ENCODE data around the gene LRRC3.

Gene LRRC3

GRCh38 chr21:44459712-44460440 is 4.6 kb downstream of the LRRC3 start:
- H3K36me3 ChIP-seq (ENCODE audit: insufficient read depth, low read length): no peaks in the 10 kb centered on the region
- H3K27me3 ChIP-seq (ENCODE audit: insufficient read depth, low read length, poor library complexity, severe bottlenecking): no peaks in the 10 kb centered on the region
- no peaks in the 10 kb centered on the region for H3K4me1 ChIP-seq (ENCODE audit: insufficient read depth, low read length, poor library complexity, severe bottlenecking)
- H3K4me3 ChIP-seq (ENCODE audit: low read length, poor library complexity, severe bottlenecking): no peak overlapping the region
- no peak overlapping the region for H3K4me2 ChIP-seq (ENCODE audit: low read depth, low read length, poor library complexity, severe bottlenecking)
- no peaks in the 10 kb centered on the region for H4K20me1 ChIP-seq (ENCODE audit: insufficient read depth, low read length, poor library complexity, severe bottlenecking)
- H3K9ac ChIP-seq (ENCODE audit: low read depth, low read length, poor library complexity, severe bottlenecking): no peak overlapping the region
- H3K79me2 ChIP-seq (ENCODE audit: insufficient read depth, low read length): no peaks in the 10 kb centered on the region
- H3F3A ChIP-seq (ENCODE audit: low read depth): no peaks in the 10 kb centered on the region
- TF ChIP-seq EZH2phosphoT487 (IDR thresholded peaks at IDR 0.05; ENCODE audit: borderline replicate concordance): no peak
- no peak for TF ChIP-seq CTCF (conservative IDR thresholded peaks at IDR 0.05; ENCODE audit: low read length)
- H3K9me3 ChIP-seq (ENCODE audit: insufficient read depth, low read depth, low read length): no peaks in the 10 kb centered on the region
- H3K9me2 ChIP-seq (replicated peaks; ENCODE audit: low read depth, low read length): no peaks in the 10 kb centered on the region
- H2AFZ ChIP-seq (ENCODE audit: low read length): no peak overlapping the region

- TF ChIP-seq EZH2phosphoT487 (IDR thresholded peaks at IDR 0.05; ENCODE audit: borderline replicate concordance) (no peak), CTCF (conservative IDR thresholded peaks at IDR 0.05; ENCODE audit: low read length) (no peak)
- no peaks in the 10 kb centered on the region for H3K9me3 ChIP-seq (ENCODE audit: insufficient read depth, low read depth, low read length)
- H3K79me2 ChIP-seq (ENCODE audit: insufficient read depth, low read length): no peaks in the 10 kb centered on the region
- H3K4me1 ChIP-seq (ENCODE audit: insufficient read depth, low read length, poor library complexity, severe bottlenecking): no peaks in the 10 kb centered on the region
- no peaks in the 10 kb centered on the region for H3K36me3 ChIP-seq (ENCODE audit: insufficient read depth, low read length)
- H3K9me2 ChIP-seq (replicated peaks; ENCODE audit: low read depth, low read length): no peaks in the 10 kb centered on the region
- H3K27me3 ChIP-seq (ENCODE audit: insufficient read depth, low read length, poor library complexity, severe bottlenecking): no peaks in the 10 kb centered on the region
- no peaks in the 10 kb centered on the region for H4K20me1 ChIP-seq (ENCODE audit: insufficient read depth, low read length, poor library complexity, severe bottlenecking)
- no peak overlapping the region for H2AFZ ChIP-seq (ENCODE audit: low read length)
- no peak overlapping the region for H3K4me2 ChIP-seq (ENCODE audit: low read depth, low read length, poor library complexity, severe bottlenecking)
- H3K9ac ChIP-seq (ENCODE audit: low read depth, low read length, poor library complexity, severe bottlenecking): no peak overlapping the region
- no peaks in the 10 kb centered on the region for H3F3A ChIP-seq (ENCODE audit: low read depth)
- H3K4me3 ChIP-seq (ENCODE audit: low read length, poor library complexity, severe bottlenecking): no peak overlapping the region
Observed at GRCh38 chr21:44460441-44460755, 5.1 kb downstream of the LRRC3 start.

GRCh38 chr21:44461005-44461404 is 5.7 kb downstream of the LRRC3 start:
- H3K9me3 ChIP-seq (ENCODE audit: insufficient read depth, low read depth, low read length): peaks cover under 1% of the 10 kb centered on the region; the same call in 1 of the 2 replicates
- no peaks in the 10 kb centered on the region for H3K79me2 ChIP-seq (ENCODE audit: insufficient read depth, low read length)
- H3K9ac ChIP-seq (ENCODE audit: low read depth, low read length, poor library complexity, severe bottlenecking): no peak overlapping the region
- H3K4me2 ChIP-seq (ENCODE audit: low read depth, low read length, poor library complexity, severe bottlenecking): no peak overlapping the region
- no peaks in the 10 kb centered on the region for H3K4me1 ChIP-seq (ENCODE audit: insufficient read depth, low read length, poor library complexity, severe bottlenecking)
- H3K4me3 ChIP-seq (ENCODE audit: low read length, poor library complexity, severe bottlenecking): no peak overlapping the region
- no peaks in the 10 kb centered on the region for H4K20me1 ChIP-seq (ENCODE audit: insufficient read depth, low read length, poor library complexity, severe bottlenecking)
- TF ChIP-seq EZH2phosphoT487 (IDR thresholded peaks at IDR 0.05; ENCODE audit: borderline replicate concordance) (no peak), CTCF (conservative IDR thresholded peaks at IDR 0.05; ENCODE audit: low read length) (no peak)
- H2AFZ ChIP-seq (ENCODE audit: low read length): no peak overlapping the region
- H3K9me2 ChIP-seq (replicated peaks; ENCODE audit: low read depth, low read length): no peaks in the 10 kb centered on the region
- no peaks in the 10 kb centered on the region for H3K27me3 ChIP-seq (ENCODE audit: insufficient read depth, low read length, poor library complexity, severe bottlenecking)
- no peaks in the 10 kb centered on the region for H3K36me3 ChIP-seq (ENCODE audit: insufficient read depth, low read length)
- H3F3A ChIP-seq (ENCODE audit: low read depth): no peaks in the 10 kb centered on the region
